ENCODE data around the gene CCDC122.
"Not testable (repeated sequence)": the region's sequence is repeated elsewhere in the genome, so short reads cannot be mapped to it uniquely, and the experiment has no call there.

Gene CCDC122

DNA sequence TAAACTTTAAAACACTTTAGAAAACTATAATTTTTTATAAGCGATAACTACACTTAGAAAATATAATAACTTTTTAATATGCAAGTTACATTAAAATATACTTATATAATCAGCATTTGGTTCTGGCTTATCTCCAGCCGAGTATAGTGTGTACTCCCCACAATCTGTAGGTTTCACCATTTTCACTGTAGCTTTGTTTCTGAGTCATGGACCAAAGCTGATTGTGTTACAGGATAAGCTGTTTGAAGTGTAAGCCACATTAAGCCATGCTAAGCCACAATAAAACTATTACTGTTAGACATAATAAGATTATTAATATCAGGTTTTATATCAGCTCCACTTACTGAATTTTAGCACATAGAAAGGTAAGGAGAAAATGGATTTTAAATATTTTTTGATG lies 43.8 kb downstream of the CCDC122 start:
- peak; percentile 80 for DNase-seq (ENCODE audit: low read depth)

DNA sequence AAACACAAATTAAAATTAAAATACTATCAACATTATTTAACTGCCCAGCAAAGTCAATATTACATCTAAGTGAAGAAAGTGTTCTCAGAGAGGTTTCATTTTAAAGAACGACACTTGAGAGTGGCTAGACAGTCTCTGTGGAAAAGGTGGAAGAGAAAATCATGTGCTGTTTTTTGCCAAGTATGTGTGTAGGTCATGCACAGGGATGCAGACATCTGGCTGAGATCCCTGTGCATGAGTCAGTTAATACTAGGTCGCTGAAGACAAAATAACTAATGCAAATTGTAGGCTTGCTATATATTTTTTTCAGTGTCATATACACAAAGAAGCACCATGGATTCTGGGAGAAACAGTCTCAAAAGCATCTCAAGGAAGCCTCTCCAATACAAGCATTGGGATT lies 48.5 kb downstream of the CCDC122 start:
- TF ChIP-seq, protein P1, sequence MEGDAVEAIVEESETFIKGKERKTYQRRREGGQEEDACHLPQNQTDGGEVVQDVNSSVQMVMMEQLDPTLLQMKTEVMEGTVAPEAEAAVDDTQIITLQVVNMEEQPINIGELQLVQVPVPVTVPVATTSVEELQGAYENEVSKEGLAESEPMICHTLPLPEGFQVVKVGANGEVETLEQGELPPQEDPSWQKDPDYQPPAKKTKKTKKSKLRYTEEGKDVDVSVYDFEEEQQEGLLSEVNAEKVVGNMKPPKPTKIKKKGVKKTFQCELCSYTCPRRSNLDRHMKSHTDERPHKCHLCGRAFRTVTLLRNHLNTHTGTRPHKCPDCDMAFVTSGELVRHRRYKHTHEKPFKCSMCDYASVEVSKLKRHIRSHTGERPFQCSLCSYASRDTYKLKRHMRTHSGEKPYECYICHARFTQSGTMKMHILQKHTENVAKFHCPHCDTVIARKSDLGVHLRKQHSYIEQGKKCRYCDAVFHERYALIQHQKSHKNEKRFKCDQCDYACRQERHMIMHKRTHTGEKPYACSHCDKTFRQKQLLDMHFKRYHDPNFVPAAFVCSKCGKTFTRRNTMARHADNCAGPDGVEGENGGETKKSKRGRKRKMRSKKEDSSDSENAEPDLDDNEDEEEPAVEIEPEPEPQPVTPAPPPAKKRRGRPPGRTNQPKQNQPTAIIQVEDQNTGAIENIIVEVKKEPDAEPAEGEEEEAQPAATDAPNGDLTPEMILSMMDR (conservative IDR thresholded peaks at IDR 0.05; ENCODE audit: low read depth, low read length), result no peak
- H3K4me3 ChIP-seq (ENCODE audit: low read depth, low read length), result no peak overlapping the region
- peak; percentile 77 for DNase-seq (ENCODE audit: low read depth)

More for the DNA sequence above, 43.8 kb downstream of the CCDC122 start:
- TF ChIP-seq, protein P1 (conservative IDR thresholded peaks at IDR 0.05; ENCODE audit: low read depth, low read length), result no peak
- H3K4me3 ChIP-seq (ENCODE audit: low read depth, low read length), result no peak overlapping the region

DNA sequence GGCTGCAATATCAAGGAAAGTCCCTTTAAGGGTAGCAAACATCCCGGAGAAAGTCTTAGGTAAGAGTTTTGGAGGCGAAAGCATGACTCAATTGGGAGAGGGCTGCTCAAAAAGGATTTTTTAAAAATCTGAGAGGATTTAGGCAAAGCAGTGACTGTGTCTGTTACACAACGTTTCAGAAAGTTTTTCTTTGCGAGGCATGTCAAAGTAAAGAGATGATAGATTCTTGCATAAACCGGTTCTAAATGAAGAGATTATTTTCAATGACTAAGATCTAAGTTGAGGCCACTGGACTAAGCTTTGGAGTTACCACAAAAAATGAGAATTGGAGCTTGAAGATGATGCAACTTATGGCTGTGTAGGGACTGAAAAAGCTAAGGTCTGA lies 49.1 kb downstream of the CCDC122 start:
- DNase-seq (ENCODE audit: low read depth), result peak; percentile 87
- TF ChIP-seq, protein P1 (conservative IDR thresholded peaks at IDR 0.05; ENCODE audit: low read depth, low read length), result no peak
- H3K4me3 ChIP-seq (ENCODE audit: low read depth, low read length), result no peak overlapping the region

DNA sequence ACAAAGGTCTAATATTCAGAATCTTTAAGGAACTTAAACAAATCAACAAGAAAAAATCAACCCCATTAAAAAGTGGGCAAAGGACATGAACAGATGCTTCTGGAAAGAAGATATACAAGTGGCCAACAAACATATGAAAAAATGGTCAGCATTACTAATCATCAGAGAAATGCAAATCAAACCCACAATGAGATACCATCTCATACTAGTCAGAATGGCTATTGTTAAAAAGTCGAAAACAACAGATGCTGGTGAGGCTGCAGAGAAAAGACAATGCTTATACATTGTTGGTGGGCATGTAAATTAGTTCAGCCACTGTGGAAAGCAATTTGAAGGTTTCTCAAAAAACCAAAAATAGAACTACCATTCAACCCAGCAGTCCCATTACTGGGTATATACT lies 54.9 kb downstream of the CCDC122 start:
- not testable (repeated sequence) for DNase-seq (ENCODE audit: low read depth); H3K4me3 ChIP-seq (ENCODE audit: low read depth, low read length)

DNA sequence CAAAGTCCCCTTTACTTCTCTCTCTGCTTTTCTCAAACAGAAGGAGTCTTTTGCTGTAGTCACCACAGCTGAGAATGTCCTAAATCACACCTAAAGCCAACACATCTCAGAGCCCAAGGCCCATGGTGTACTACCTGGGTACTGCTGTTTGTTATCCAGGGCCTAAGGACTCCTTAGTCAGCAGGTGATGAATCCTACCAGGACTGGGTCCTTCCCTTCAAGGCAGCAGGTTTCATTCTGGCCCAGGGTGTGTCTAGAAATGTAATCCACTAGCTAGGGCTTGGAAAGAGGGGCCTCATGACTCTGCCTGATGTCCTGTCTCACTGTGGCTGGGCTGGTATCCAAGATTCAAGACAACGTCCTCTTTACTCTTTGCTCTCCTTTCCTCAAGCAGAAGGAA lies 56.6 kb downstream of the CCDC122 start:
- DNase-seq (ENCODE audit: low read depth), result peak; percentile 11
- TF ChIP-seq, protein P1 (conservative IDR thresholded peaks at IDR 0.05; ENCODE audit: low read depth, low read length), result no peak

DNA sequence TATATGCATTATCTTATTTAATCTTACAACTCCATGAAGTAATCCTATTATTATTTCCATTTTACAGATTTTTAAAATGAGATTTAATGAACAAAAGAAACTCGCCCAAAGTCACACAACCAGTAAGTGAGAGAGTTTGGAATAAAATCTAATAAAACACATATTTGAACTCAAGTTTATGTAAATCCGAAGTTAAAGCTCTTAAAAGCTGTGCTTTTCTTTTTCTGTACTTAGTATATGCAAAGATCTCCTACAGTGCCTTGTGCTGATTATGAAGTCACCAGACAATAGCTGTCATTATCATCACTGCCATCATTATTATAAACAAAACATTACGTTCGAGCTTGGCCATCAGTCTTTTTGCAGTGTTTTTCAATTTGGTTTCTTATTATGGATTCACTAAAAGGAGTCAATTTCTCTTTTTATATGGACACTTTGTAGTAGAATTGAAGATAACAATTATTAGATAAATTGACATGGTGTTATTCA lies 63.1 kb downstream of the CCDC122 start:
- TF ChIP-seq, protein P1 (conservative IDR thresholded peaks at IDR 0.05; ENCODE audit: low read depth, low read length), result no peak
- DNase-seq (ENCODE audit: low read depth), result no peak
- H3K4me3 ChIP-seq (ENCODE audit: low read depth, low read length), result no peak overlapping the region

More for the DNA sequence above, 56.6 kb downstream of the CCDC122 start:
- no peak overlapping the region for H3K4me3 ChIP-seq (ENCODE audit: low read depth, low read length)

DNA sequence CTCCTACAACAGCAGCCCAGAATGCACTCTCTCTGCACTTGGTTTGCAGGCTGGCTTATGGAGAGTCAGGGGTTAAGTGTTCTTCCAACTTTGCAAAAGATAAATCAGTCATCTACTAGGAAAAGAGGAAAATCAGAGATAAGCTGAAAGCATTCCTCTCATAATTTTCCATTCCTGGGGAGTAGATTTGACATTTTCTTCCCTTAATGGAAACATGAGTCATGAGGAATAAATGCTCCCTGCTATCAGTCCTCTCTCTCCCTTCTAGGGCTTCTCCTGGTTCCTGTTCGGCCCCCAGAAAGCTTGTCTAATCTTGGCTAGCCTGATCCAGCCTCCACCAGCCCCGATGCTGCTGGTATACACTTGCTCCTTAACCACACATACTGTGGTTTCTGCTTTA lies 64.3 kb downstream of the CCDC122 start:
- TF ChIP-seq, protein P1 (conservative IDR thresholded peaks at IDR 0.05; ENCODE audit: low read depth, low read length), result no peak
- no peak overlapping the region for H3K4me3 ChIP-seq (ENCODE audit: low read depth, low read length)
- DNase-seq (ENCODE audit: low read depth), result peak; percentile 72

Data from choroid plexus epithelial cell (primary cell).